Small intestine (tissue), 7 donors: ENCODE results near the gene CTBP2. TPM values are rescaled to one million over a fixed set of nuclear protein-coding genes. Genes with fewer than 3 reads are reported as not detected.

ENCODE experiments used
- DNase-seq, 2 donors: peaks; one replicate each; pipeline versions ENCODE4 v3.0.0 to v3.0.0-alpha.2; 2013
- FAIRE-seq: peaks from 2 replicates; lab custom pipeline; 2012; peaks lifted over from hg19 to GRCh38; lab: Jason Lieb, UNC
- H3K27ac ChIP-seq, 3 donors: one replicate each; pipeline ENCODE4 v1.5.1; 2013; ENCODE audit warnings: low read length in 2 of 3, mild to moderate bottlenecking in 2 of 3, control low read depth in 1 of 3, inconsistent platforms in 1 of 3, low read depth in 1 of 3, moderate library complexity in 1 of 3
- H3K27me3 ChIP-seq, 3 donors: one replicate each; pipeline ENCODE4 v1.6.1; 2013; ENCODE audit warnings: low read length in 3 of 3, inconsistent platforms in 1 of 3; ENCODE audit not compliant: control insufficient read depth in 3 of 3, insufficient read depth in 3 of 3
- H3K36me3 ChIP-seq, 3 donors: one replicate each; pipeline ENCODE4 v1.6.1; 2013; ENCODE audit warnings: low read length in 3 of 3, inconsistent platforms in 1 of 3, low read depth in 1 of 3, mild to moderate bottlenecking in 1 of 3, moderate library complexity in 1 of 3; ENCODE audit not compliant: control insufficient read depth in 3 of 3, insufficient read depth in 2 of 3
- H3K4me1 ChIP-seq, 3 donors: one replicate each; pipeline ENCODE4 v1.6.1; 2013; ENCODE audit warnings: low read length in 2 of 3, inconsistent platforms in 1 of 3, low read depth in 1 of 3, mild to moderate bottlenecking in 1 of 3, moderate library complexity in 1 of 3; ENCODE audit not compliant: control insufficient read depth in 3 of 3, insufficient read depth in 2 of 3
- H3K4me3 ChIP-seq, 3 donors: one replicate each; pipeline ENCODE4 v1.5.1; 2013; ENCODE audit warnings: low read length in 3 of 3, control low read depth in 1 of 3, inconsistent platforms in 1 of 3, low read depth in 1 of 3, mild to moderate bottlenecking in 1 of 3, moderate library complexity in 1 of 3
- H3K9me3 ChIP-seq, 2 donors: one replicate each; pipeline ENCODE4 v1.6.1; 2013; ENCODE audit warnings: low read depth in 1 of 2, low read length in 1 of 2; ENCODE audit not compliant: control insufficient read depth in 2 of 2, insufficient read depth in 1 of 2
- WGBS, 3 donors: extraction: QIAGEN DNeasy Blood & Tissue Kit; methylation state at CpG; one replicate each; pipeline ENCODE4 v1.1.7; 2013; 5-methylcytosine and 5-hydroxymethylcytosine counted together
- polyA plus RNA-seq, 4 donors: library from polyadenylated mRNA; stranded (reverse) in 3 of 4; unstranded in 1 of 4; fragments of 200-250 nt in 3 of 4; fragments of 120-200 nt in 1 of 4; gene quantifications; one replicate each; pipeline versions ENCODE4 v1.2.1 to v1.2.3, GENCODE V29; 2013
- donor health status: healthy with polysubstance abuse.
- donor health status: control.
- donor health status: control.
- donor health status: Bipolar disorder and iron deficiency.
- donor health status: healthy.

Gene CTBP2
- polyA plus RNA-seq, 4 donors = 38.1 to 56.8 (median 49.1) TPM

DNA sequence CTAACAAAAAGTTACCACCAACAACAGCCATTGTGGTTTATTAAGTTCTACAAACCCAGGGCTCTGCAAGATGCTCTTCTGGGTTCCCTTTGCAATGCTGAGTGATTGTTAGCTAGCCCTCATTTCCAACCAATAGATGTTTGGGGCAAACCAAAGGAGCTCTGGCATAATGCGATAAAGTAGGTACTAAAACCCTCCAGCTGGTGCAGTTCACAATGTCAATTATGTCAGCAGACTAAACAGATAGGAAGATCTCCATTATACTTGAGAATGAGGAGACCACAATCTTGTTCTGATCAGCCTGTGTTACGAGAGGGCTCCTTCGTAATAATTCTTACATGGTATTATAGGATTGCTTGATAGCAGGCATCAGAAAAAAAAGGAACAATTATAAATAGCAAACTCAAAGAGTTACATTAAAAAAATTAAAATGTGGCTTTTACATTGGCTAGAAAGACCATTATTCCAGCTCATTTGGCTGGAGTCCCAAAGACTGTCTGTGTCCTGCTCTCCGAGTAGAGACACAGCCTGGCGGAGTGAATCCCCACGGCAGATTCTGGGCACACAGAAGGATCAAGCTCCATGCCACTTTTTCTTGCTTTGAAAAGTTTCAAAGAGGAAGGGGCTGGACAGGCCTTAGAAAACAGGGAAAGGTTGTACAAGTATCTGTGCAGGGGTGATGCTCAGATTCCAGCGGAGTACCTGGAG lies 124.6 kb downstream of the CTBP2 start:
- FAIRE-seq (no peak), DNase-seq (no peak)
- WGBS, 3 donors = 81 to 93% (median 89%) methylated on average over 7 of the region's 7 CpGs
- Histone ChIP-seq H3K9me3 (no peaks in the 10 kb centered on the region), H3K27me3 (no peaks in the 10 kb centered on the region), H3K4me1 (peaks cover 8 to 11% (median 9%) of the 10 kb centered on the region in 3 donors), H3K4me3 (no peak overlapping the region), H3K36me3 (peaks cover 0 to 56% (median 7%) of the 10 kb centered on the region in 3 donors), H3K27ac (no peak overlapping the region)

DNA sequence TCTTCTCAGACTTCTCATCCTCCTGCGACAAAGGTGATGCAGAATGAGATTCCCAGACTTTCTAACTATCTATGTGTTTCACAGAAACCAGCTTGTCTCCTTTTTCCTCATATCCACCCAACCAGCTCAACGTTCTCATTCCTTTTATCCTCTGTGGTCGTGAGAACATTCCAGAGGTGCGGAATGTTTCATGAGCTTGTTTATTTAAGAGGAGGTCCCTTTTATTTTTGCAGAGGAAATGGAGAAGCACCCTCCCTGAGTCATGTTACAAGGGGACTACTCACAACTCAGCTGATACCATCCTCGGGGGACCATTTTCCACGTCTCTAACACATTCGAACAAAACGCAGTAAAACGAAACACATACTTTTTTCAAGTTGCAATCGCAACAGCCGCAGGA lies 125.2 kb downstream of the CTBP2 start:
- H3K9me3 ChIP-seq = no peaks in the 10 kb centered on the region
- 65 to 80% (median 76%) methylated on average over 11 of the region's 11 CpGs for WGBS, 3 donors
- FAIRE-seq (no peak), DNase-seq (no peak)
- no peak overlapping the region for H3K4me3 ChIP-seq
- peaks cover 8 to 9% (median 9%) of the 10 kb centered on the region in 3 donors for H3K4me1 ChIP-seq
- H3K27me3 ChIP-seq = no peaks in the 10 kb centered on the region
- no peak overlapping the region for H3K27ac ChIP-seq
- H3K36me3 ChIP-seq = peaks cover 0 to 62% (median 7%) of the 10 kb centered on the region in 3 donors

DNA sequence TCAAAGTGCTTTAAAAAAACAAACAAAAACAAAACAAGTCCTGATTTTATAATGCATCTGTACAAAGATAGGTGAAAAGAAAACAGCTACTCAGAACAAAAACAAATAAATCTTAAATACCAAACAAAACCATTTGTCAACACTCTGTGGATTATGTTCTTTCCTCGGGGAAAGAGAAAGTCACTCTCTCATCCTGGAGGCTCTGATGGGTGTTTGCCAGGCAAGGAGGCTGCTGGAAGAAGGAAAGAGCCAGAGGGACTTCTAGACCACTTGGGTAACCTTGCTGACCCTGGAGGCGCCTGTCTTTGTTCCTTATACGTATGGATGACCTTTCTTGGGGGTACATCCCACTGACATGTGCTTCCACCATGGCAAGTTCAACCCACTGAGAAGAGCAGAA lies 125.7 kb downstream of the CTBP2 start:
- Histone ChIP-seq H3K4me3 (no peak overlapping the region), H3K4me1 (peaks cover 5 to 8% (median 7%) of the 10 kb centered on the region in 3 donors), H3K36me3 (peaks cover 0 to 61% (median 7%) of the 10 kb centered on the region in 3 donors), H3K27ac (no peak overlapping the region), H3K27me3 (no peaks in the 10 kb centered on the region), H3K9me3 (no peaks in the 10 kb centered on the region)
- FAIRE-seq (no peak), DNase-seq (no peak)
- 55 to 69% (median 67%) methylated on average over 3 of the region's 3 CpGs for WGBS, 3 donors

GRCh38 chr10:125033146-125033924 lies 127.0 kb downstream of the CTBP2 start:
- H3K27me3 ChIP-seq = no peaks in the 10 kb centered on the region
- H3K9me3 ChIP-seq = no peaks in the 10 kb centered on the region
- WGBS, 3 donors = 88 to 89% (median 88%) methylated on average over 27 of the region's 27 CpGs

DNA sequence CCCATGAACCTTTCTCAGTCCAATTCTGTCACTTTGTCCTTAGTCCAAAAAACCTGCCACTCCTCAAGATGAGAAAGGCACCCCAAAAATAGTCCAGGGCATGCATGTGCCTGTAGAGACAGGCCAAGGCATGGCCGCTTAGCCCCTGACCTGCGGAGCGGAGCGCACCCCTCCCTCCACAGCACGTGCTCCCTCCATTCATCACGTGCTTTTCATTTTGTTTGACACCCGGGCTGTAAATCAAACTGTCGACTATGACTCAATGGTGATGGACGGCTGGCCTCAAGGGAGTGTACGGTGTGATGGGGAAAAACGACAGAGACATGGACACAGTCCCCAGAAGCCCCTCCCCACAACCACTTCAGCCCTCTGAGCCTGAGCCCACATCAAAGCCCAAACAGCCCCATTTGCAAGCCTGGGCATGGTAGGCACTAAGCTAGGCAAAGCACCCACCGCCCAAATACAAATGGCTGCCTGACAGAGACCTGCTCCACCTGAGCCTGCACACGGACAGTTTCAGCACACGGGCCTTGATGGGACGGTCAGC lies 127.8 kb downstream of the CTBP2 start:
- peaks cover 0 to 58% (median 7%) of the 10 kb centered on the region in 3 donors for H3K36me3 ChIP-seq
- DNase-seq (no peak), FAIRE-seq (no peak)
- no peaks in the 10 kb centered on the region for H3K9me3 ChIP-seq
- WGBS, 3 donors = 85 to 86% (median 86%) methylated on average over 15 of the region's 15 CpGs
- peaks cover 0 to 4% (median 0%) of the 10 kb centered on the region in 3 donors for H3K4me1 ChIP-seq
- no peak overlapping the region for H3K27ac ChIP-seq
- H3K4me3 ChIP-seq = no peak overlapping the region
- no peaks in the 10 kb centered on the region for H3K27me3 ChIP-seq

More at GRCh38 chr10:125033146-125033924, 127.0 kb downstream of the CTBP2 start:
- H3K36me3 ChIP-seq = peaks cover 0 to 56% (median 7%) of the 10 kb centered on the region in 3 donors
- H3K27ac ChIP-seq = no peak overlapping the region
- DNase-seq (no peak), FAIRE-seq (no peak)
- peaks cover 0 to 4% (median 3%) of the 10 kb centered on the region in 3 donors for H3K4me1 ChIP-seq
- no peak overlapping the region for H3K4me3 ChIP-seq

GRCh38 chr10:125030567-125031197 lies 129.7 kb downstream of the CTBP2 start:
- Histone ChIP-seq H3K9me3 (no peaks in the 10 kb centered on the region), H3K36me3 (peaks cover 2 to 66% (median 7%) of the 10 kb centered on the region in 3 donors), H3K27ac (no peak overlapping the region), H3K4me1 (no peaks in the 10 kb centered on the region), H3K4me3 (no peak overlapping the region), H3K27me3 (no peaks in the 10 kb centered on the region)
- FAIRE-seq (no peak), DNase-seq (no peak)
- WGBS, 3 donors = 72 to 81% (median 79%) methylated on average over 9 to 10 of the region's 10 CpGs

DNA sequence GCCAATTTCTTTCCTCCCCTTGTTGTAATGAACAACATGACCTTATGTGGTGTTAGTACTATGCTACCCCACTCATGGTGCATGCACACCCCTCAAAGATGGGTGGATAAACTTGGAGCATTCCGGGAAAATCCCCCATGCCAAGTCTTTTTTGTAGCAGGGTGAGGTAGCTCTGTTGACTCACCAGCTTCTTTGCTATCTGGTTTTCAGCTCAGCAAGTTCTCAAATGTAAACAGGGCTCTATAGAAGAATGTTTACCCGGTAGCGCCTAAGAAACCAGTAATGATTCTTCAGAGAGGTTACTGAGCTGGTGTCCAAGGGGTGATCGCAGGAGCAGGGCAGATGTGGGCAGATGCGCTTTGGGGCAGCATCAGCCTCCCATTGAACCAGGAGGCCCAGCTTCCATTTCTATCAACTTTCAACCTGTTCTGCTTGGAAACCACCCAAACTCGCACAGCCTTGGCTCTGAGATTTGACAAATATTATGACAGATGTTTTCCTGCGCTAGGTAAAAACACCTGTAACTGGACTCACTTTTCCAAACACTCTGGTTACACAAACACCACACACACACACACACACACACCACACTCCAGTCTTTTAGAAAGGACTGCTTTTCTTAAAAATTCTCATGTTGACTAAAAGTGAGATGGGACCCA lies 130.7 kb downstream of the CTBP2 start:
- H3K4me1 ChIP-seq = peaks cover 0 to 5% (median 0%) of the 10 kb centered on the region in 3 donors
- DNase-seq = no peak
- H3K27ac ChIP-seq = no peak overlapping the region
- FAIRE-seq = no peak
- WGBS, 3 donors = 81 to 86% (median 82%) methylated on average over 7 of the region's 7 CpGs
- H3K36me3 ChIP-seq = peaks cover 2 to 67% (median 7%) of the 10 kb centered on the region in 3 donors
- H3K9me3 ChIP-seq = no peaks in the 10 kb centered on the region
- no peak overlapping the region for H3K4me3 ChIP-seq
- no peaks in the 10 kb centered on the region for H3K27me3 ChIP-seq
